ENCODE measurements around the gene GJB1.

The GJB1 gene

DNA sequence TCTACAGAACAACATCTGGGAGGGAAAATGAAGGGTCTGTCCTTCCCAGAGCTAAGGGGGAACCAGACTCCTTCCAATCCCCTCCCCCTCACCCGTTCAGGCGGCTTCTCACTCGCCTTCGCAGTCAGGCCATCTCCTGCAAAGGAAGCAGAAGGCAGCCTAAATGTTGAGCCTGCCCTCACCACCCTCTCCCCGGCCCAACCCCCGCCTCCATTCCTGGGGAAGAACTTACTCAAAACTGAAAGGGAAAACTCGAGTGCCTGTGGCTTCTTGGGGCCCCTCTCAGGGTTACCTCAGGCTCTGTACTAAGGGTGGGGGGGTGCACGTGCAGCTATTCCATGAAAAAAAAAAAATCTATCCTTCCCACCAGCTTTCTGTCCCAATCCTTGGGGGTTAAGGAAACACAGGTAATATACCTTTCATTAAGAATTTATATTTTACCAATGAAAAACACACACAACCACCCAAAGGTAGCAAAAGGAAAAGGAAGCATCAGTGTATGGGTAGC is 28.5 kb downstream of the GJB1 start:
- Histone ChIP-seq H3K9ac (ENCODE audit: low read depth, low read length) (peak overlapping the region; percentile 82; the same call in 1 of the 2 replicates), H3K9me3 (ENCODE audit: insufficient read depth, low read length, severe bottlenecking) (no peaks in the 10 kb centered on the region), H4K20me1 (ENCODE audit: insufficient read depth, low read length) (peaks cover 9% of the 10 kb centered on the region; the same call in 1 of the 2 replicates), H2AFZ (ENCODE audit: low read depth, low read length) (no peak overlapping the region), H3K27me3 (ENCODE audit: insufficient read depth, low read length, poor library complexity) (no peaks in the 10 kb centered on the region), H3K79me2 (ENCODE audit: insufficient read depth, low read length) (peaks cover 36% of the 10 kb centered on the region), H3K36me3 (ENCODE audit: insufficient read depth, low read length) (peaks cover 50% of the 10 kb centered on the region), H3K4me2 (ENCODE audit: insufficient read depth, low read length) (peak overlapping the region; percentile 85; the same call in 1 of the 2 replicates), H3K27ac (ENCODE audit: low read length) (no peak overlapping the region), H3K4me3 (ENCODE audit: low read depth in 1 of 2, low read length in 2 of 2) (no peak overlapping the region), H3K4me1 (ENCODE audit: insufficient read depth, low read length) (peaks cover 29% of the 10 kb centered on the region)
- ATAC-seq (ENCODE audit: insufficient read depth, low read depth) (no peak), DNase-seq (peak; percentile 27)
- TF ChIP-seq EZH2 (IDR thresholded peaks at IDR 0.05; ENCODE audit: borderline replicate concordance, low read depth, low read length, severe bottlenecking) = no peak
- TF ChIP-seq, protein P1, sequence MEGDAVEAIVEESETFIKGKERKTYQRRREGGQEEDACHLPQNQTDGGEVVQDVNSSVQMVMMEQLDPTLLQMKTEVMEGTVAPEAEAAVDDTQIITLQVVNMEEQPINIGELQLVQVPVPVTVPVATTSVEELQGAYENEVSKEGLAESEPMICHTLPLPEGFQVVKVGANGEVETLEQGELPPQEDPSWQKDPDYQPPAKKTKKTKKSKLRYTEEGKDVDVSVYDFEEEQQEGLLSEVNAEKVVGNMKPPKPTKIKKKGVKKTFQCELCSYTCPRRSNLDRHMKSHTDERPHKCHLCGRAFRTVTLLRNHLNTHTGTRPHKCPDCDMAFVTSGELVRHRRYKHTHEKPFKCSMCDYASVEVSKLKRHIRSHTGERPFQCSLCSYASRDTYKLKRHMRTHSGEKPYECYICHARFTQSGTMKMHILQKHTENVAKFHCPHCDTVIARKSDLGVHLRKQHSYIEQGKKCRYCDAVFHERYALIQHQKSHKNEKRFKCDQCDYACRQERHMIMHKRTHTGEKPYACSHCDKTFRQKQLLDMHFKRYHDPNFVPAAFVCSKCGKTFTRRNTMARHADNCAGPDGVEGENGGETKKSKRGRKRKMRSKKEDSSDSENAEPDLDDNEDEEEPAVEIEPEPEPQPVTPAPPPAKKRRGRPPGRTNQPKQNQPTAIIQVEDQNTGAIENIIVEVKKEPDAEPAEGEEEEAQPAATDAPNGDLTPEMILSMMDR (IDR thresholded peaks at IDR 0.05; ENCODE audit: borderline replicate concordance, extremely low read depth, low read length, poor library complexity, severe bottlenecking) = no peak

DNA sequence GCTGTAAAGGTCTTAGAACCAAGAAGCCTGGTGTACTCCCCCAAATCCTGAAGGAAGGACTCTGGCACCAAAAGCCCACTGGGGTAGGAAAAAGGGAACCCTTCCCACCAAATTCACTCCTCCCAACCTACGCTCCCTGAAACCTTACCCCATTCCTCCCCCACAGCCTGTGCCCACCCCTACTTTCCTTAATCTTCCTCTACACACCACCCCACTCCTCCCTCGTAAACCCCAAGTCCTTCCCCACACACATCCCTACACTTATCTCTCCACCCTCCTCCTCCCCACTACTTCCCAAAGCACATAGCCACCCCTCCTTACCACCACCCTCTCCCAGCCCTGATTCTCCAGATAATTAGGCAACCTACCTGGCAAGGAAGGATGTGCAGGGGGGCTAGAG is 29.2 kb downstream of the GJB1 start:
- TF ChIP-seq EZH2 (IDR thresholded peaks at IDR 0.05; ENCODE audit: borderline replicate concordance, low read depth, low read length, severe bottlenecking) = no peak
- TF ChIP-seq, protein P1 (IDR thresholded peaks at IDR 0.05; ENCODE audit: borderline replicate concordance, extremely low read depth, low read length, poor library complexity, severe bottlenecking) = no peak
- peaks cover 46% of the 10 kb centered on the region for H3K36me3 ChIP-seq (ENCODE audit: insufficient read depth, low read length)
- DNase-seq = no peak
- H3K27ac ChIP-seq (ENCODE audit: low read length) = peak overlapping the region; percentile 96; the same call in 1 of the 2 replicates
- no peak for ATAC-seq (ENCODE audit: insufficient read depth, low read depth)
- peaks cover 29% of the 10 kb centered on the region for H3K4me1 ChIP-seq (ENCODE audit: insufficient read depth, low read length)
- peak overlapping the region in 1 of 2 experiments; percentile 77; a peak in 2 of 4 replicates for H3K4me3 ChIP-seq (ENCODE audit: low read depth in 1 of 2, low read length in 2 of 2)
- peak overlapping the region; percentile 82 for H3K9ac ChIP-seq (ENCODE audit: low read depth, low read length)
- H2AFZ ChIP-seq (ENCODE audit: low read depth, low read length) = no peak overlapping the region
- H3K4me2 ChIP-seq (ENCODE audit: insufficient read depth, low read length) = peak overlapping the region; percentile 85
- H3K9me3 ChIP-seq (ENCODE audit: insufficient read depth, low read length, severe bottlenecking) = no peaks in the 10 kb centered on the region
- no peaks in the 10 kb centered on the region for H3K27me3 ChIP-seq (ENCODE audit: insufficient read depth, low read length, poor library complexity)
- H4K20me1 ChIP-seq (ENCODE audit: insufficient read depth, low read length) = peaks cover 9% of the 10 kb centered on the region; the same call in 1 of the 2 replicates
- peaks cover 36% of the 10 kb centered on the region for H3K79me2 ChIP-seq (ENCODE audit: insufficient read depth, low read length)

DNA sequence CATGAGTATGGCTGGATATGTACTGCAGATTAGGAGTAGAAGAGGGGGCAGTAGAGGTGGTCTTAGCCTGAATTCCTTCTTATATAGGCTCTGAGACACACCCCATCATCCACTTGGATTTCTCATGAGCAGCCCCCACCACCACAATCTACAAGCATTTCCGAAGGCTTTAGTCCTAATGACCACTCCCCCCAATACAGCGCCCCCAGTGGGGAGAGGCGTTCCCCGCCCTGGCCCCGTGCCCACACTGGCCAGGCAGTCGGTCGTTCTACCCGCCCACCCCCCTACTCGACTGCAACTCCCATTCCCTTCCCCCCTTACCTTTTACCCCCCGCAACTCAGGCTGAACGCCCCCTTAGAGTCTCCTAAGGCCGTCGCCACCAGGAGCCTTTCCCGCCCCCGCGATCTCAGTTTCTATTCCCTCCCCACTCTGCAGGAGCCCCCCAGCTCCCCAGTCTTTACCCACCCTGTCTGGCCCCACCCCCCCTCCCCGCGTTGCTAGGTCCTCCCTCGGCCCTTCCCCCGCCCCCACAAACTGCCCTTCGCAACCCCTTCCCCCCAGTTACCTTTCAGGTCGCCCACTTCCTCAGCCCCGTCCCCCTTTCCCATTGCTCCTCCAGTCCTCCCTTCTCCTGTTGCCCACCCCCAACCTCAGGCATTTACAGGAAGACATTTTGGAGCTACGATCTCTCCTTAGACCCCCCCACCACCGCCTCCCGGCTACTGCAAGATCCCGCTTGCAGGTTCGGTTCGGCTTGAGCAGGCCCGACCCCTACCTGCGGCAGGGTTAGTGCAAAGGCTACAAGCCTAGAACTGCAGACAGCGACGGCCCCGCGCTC is 30.4 kb downstream of the GJB1 start:
- Histone ChIP-seq H4K20me1 (ENCODE audit: insufficient read depth, low read length) (peaks cover 9% of the 10 kb centered on the region; the same call in 1 of the 2 replicates), H3K27me3 (ENCODE audit: insufficient read depth, low read length, poor library complexity) (no peaks in the 10 kb centered on the region), H3K79me2 (ENCODE audit: insufficient read depth, low read length) (peaks cover 36% of the 10 kb centered on the region), H3K27ac (ENCODE audit: low read length) (peak overlapping the region; percentile 96), H3K36me3 (ENCODE audit: insufficient read depth, low read length) (peaks cover 34% of the 10 kb centered on the region), H2AFZ (ENCODE audit: low read depth, low read length) (peak overlapping the region; percentile 83), H3K9ac (ENCODE audit: low read depth, low read length) (peak overlapping the region; percentile 82), H3K9me3 (ENCODE audit: insufficient read depth, low read length, severe bottlenecking) (no peaks in the 10 kb centered on the region), H3K4me2 (ENCODE audit: insufficient read depth, low read length) (peak overlapping the region; percentile 85), H3K4me1 (ENCODE audit: insufficient read depth, low read length) (peaks cover 29% of the 10 kb centered on the region), H3K4me3 (ENCODE audit: low read depth in 1 of 2, low read length in 2 of 2) (peak overlapping the region; percentile 77 to 79)
- ATAC-seq (ENCODE audit: insufficient read depth, low read depth) = no peak
- DNase-seq = peak; percentile 42
- TF ChIP-seq, protein P1 (IDR thresholded peaks at IDR 0.05; ENCODE audit: borderline replicate concordance, extremely low read depth, low read length, poor library complexity, severe bottlenecking) = peak; percentile 61
- TF ChIP-seq EZH2 (IDR thresholded peaks at IDR 0.05; ENCODE audit: borderline replicate concordance, low read depth, low read length, severe bottlenecking) = no peak

Data from DND-41 (cell line).